Body of pancreas (tissue), 4 donors: ENCODE measurements around the gene MAML2. TPM values are rescaled to one million over a fixed set of nuclear protein-coding genes. Genes with fewer than 3 reads are reported as not detected.

ENCODE experiments used
- ATAC-seq: fragments of 150-250 bp; one replicate; pipeline ENCODE4 v1.9.1; 2016
- DNase-seq, 4 donors: peaks; one replicate each; pipeline ENCODE4 v3.0.0-alpha.2; 2019
- H3K27ac ChIP-seq, 4 donors: fragments of 200-600 bp; sonication (generic); 1 replicate in 3 of 4; 2 replicates in 1 of 4; pipeline versions ENCODE4 v1.5.1 to v1.6.1; 2016 to 2019; ENCODE audit warnings: mild to moderate bottlenecking in 1 of 4, mixed read lengths in 1 of 4, moderate library complexity in 1 of 4
- H3K27me3 ChIP-seq, 2 donors: fragments of 200-600 bp; sonication (generic); one replicate each; pipeline ENCODE4 v1.6.0; 2016; ENCODE audit warnings: mild to moderate bottlenecking in 1 of 2
- H3K36me3 ChIP-seq, 2 donors: fragments of 200-600 bp; sonication (generic); replicated peaks in 1 of 2; 2 replicates each; pipeline ENCODE4 v1.5.1; 2016; ENCODE audit warnings: low read depth in 2 of 2; ENCODE audit not compliant: insufficient read depth in 1 of 2
- H3K4me1 ChIP-seq: fragments of 200-600 bp; sonication (generic); one replicate; pipeline ENCODE4 v1.6.0; 2016
- H3K4me3 ChIP-seq, 2 donors: fragments of 200-600 bp; sonication (generic); 1 replicate in 1 of 2; 2 replicates in 1 of 2; pipeline ENCODE4 v1.5.1; 2016 to 2019
- H3K9me3 ChIP-seq, 3 donors: fragments of 200-600 bp; sonication (generic); 1 replicate in 2 of 3; 2 replicates in 1 of 3; pipeline ENCODE4 v1.5.1; 2016
- CTCF ChIP-seq, 7 experiments: fragments of 450-650 bp in 4 of 7; fragments of 200-600 bp in 3 of 7; sonication (generic) in 3 of 7; IDR thresholded peaks; one replicate each; pipeline ENCODE4 v1.5.1; 2016 to 2019; ENCODE audit warnings: antibody characterized with exemption in 7 of 7
- POLR2A ChIP-seq, 3 donors: fragments of 450-650 bp; IDR thresholded peaks; one replicate each; pipeline ENCODE4 v1.6.1; 2016; ENCODE audit warnings: antibody characterized with exemption in 3 of 3, mild to moderate bottlenecking in 2 of 3
- WGBS, 2 donors: methylation state at CpG; one replicate each; pipeline ENCODE4 v1.1.5; 2017; 5-methylcytosine and 5-hydroxymethylcytosine counted together
- intact Hi-C: fragments of 100-400 bp; cut with DNase I; formaldehyde crosslinking; loops from one replicate; pipeline ENCODE4 v1.15.1; 2023
- total RNA-seq, 2 donors: library from RNA; depleted of rRNA; stranded (reverse); fragments of >200 nt; gene quantifications; one replicate each; pipeline ENCODE4 v1.1.0, GENCODE V29; 2016

MAML2 gene
- total RNA-seq, 2 donors from 2014 or later = 7.9 to 9.9 TPM

DNA sequence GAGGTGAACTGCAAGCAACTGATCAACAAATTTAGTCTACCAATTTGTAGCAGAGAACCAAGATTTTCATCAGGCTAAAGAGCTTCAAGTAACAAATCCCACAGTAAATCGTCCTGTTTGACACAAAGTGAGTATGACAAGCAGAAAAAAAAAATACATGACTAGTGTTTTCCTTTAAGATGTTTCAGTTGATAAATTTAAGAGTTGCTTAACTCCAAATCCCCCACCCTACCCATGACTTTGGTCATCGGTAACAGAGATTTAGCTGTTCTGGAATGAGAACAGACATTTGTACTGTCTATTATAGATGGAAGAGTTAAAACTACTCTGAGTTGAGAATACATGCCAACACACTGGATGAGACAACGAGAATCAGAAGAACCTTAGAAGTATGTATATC is 254.1 kb downstream of the MAML2 start:
- Histone ChIP-seq H3K4me1 (peaks cover 4% of the 10 kb centered on the region), H3K27ac (no peak overlapping the region), H3K9me3 (no peaks in the 10 kb centered on the region), H3K36me3 (no peaks in the 10 kb centered on the region), H3K27me3 (no peaks in the 10 kb centered on the region), H3K4me3 (no peak overlapping the region)
- DNase-seq = no peak
- WGBS, 2 donors = 55 to 58% methylated on average over 3 of the region's 3 CpGs
- no peak for TF ChIP-seq CTCF (IDR thresholded peaks at IDR 0.05)
- TF ChIP-seq POLR2A (IDR thresholded peaks at IDR 0.05) = no peak
- no peak for ATAC-seq
- intact Hi-C loops = no loop called here

GRCh38 chr11:96086111-96086510 is 256.9 kb downstream of the MAML2 start:
- intact Hi-C loops = no loop called here
- Histone ChIP-seq H3K36me3 (no peaks in the 10 kb centered on the region), H3K4me3 (no peak overlapping the region), H3K4me1 (peaks cover 4% of the 10 kb centered on the region), H3K27me3 (no peaks in the 10 kb centered on the region), H3K9me3 (no peaks in the 10 kb centered on the region), H3K27ac (no peak overlapping the region)
- no peak for DNase-seq
- WGBS, 2 donors = 51 to 70% methylated on average over 1 of the region's 1 CpG
- TF ChIP-seq CTCF (IDR thresholded peaks at IDR 0.05) (no peak), POLR2A (IDR thresholded peaks at IDR 0.05) (no peak)
- no peak for ATAC-seq

- 31 to 71% methylated on average over 1 of the region's 1 CpG for WGBS, 2 donors
- H3K9me3 ChIP-seq = no peaks in the 10 kb centered on the region
- TF ChIP-seq CTCF (IDR thresholded peaks at IDR 0.05) (no peak), POLR2A (IDR thresholded peaks at IDR 0.05) (no peak)
- DNase-seq (no peak), ATAC-seq (no peak)
- peaks cover under 1% of the 10 kb centered on the region for H3K4me1 ChIP-seq
- H3K27ac ChIP-seq = no peak overlapping the region
- H3K36me3 ChIP-seq = no peaks in the 10 kb centered on the region
- no peaks in the 10 kb centered on the region for H3K27me3 ChIP-seq
- intact Hi-C loops = no loop called here
- no peak overlapping the region for H3K4me3 ChIP-seq
Observed at GRCh38 chr11:96085319-96085930, 257.6 kb downstream of the MAML2 start.

- no peak overlapping the region for H3K27ac ChIP-seq
- no peak for ATAC-seq
- no peak for DNase-seq
- no peak for TF ChIP-seq CTCF (IDR thresholded peaks at IDR 0.05)
- TF ChIP-seq POLR2A (IDR thresholded peaks at IDR 0.05) = no peak
- H3K4me1 ChIP-seq = no peaks in the 10 kb centered on the region
- intact Hi-C loops = no loop called here
- no peak overlapping the region for H3K4me3 ChIP-seq
- no peaks in the 10 kb centered on the region for H3K27me3 ChIP-seq
- 53 to 64% methylated on average over 6 of the region's 6 CpGs for WGBS, 2 donors
- no peaks in the 10 kb centered on the region for H3K9me3 ChIP-seq
- no peaks in the 10 kb centered on the region for H3K36me3 ChIP-seq
Observed at GRCh38 chr11:96084610-96085318, 258.2 kb downstream of the MAML2 start.

DNA sequence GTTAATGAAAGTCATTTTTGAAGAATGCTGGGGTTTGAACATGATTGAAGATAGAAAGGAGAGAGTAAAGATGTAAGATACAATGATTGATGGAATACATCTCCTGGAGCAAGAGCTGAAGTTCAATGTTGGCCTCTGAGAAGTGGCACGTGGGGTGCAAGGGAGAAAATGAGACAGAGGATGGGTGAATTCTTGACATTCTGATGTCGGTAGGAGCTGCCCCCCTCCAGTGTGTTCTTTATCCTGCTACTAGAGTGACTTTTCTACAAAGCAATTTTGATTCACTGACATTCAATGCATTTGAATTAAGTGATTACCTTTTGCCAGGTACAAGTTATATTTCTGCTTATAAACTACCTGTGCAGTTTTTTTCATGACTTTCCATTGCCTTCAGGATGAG is 260.1 kb downstream of the MAML2 start:
- Histone ChIP-seq H3K4me3 (no peak overlapping the region), H3K9me3 (no peaks in the 10 kb centered on the region)
- intact Hi-C loops = no loop called here

More for the DNA sequence above, 260.1 kb downstream of the MAML2 start:
- Histone ChIP-seq H3K4me1 (no peaks in the 10 kb centered on the region), H3K27ac (no peak overlapping the region), H3K36me3 (no peaks in the 10 kb centered on the region), H3K27me3 (no peaks in the 10 kb centered on the region)
- WGBS, 2 donors = 53 to 69% methylated on average over 2 of the region's 2 CpGs
- TF ChIP-seq POLR2A (IDR thresholded peaks at IDR 0.05) (no peak), CTCF (IDR thresholded peaks at IDR 0.05) (no peak)
- DNase-seq (no peak), ATAC-seq (no peak)
